Measurements from ENCODE around the gene RAP1GAP2.
"Not testable (repeated sequence)": the region's sequence is repeated elsewhere in the genome, so short reads cannot be mapped to it uniquely, and the experiment has no call there.

The RAP1GAP2 gene

DNA sequence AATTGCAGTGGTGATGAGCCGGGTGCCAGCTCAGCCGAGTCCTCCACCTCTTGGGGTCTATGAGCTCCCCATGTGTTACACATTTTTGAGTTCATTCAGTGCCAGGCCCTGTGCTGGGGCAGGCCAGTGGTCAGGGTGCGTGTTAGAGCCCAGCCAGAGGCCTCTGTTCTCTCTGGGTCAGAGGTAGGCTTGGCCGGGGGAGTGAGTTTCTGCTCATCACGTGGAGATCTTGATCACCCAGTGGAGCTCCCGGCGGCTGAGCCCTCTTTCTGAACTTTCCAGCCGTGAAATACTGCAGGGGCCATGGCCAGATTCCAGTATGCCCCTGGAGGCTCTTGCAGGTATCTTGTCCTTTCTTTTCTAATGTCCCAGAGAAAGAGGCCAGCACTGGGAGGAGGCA is 93.0 kb downstream of the RAP1GAP2 start:
- DNase-seq = no peak

DNA sequence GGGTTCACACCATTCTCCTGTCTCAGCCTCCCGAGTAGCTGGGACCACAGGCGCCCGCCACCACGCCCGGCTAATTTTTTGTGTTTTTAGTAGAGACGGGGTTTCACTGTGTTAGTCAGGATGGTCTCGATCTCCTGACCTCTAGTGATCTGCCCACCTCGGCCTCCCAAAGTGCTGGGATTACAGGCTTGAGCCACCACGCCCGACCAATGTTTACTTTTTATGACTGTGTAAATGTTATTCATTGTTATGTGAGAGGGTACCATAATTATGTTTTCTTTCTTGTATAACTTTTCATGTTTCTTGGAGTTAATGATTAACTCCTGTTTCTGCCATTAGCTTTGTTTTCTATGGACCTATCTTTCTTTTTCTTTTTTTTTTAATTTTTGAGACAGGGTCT is 94.5 kb downstream of the RAP1GAP2 start:
- not testable (repeated sequence) for DNase-seq

DNA sequence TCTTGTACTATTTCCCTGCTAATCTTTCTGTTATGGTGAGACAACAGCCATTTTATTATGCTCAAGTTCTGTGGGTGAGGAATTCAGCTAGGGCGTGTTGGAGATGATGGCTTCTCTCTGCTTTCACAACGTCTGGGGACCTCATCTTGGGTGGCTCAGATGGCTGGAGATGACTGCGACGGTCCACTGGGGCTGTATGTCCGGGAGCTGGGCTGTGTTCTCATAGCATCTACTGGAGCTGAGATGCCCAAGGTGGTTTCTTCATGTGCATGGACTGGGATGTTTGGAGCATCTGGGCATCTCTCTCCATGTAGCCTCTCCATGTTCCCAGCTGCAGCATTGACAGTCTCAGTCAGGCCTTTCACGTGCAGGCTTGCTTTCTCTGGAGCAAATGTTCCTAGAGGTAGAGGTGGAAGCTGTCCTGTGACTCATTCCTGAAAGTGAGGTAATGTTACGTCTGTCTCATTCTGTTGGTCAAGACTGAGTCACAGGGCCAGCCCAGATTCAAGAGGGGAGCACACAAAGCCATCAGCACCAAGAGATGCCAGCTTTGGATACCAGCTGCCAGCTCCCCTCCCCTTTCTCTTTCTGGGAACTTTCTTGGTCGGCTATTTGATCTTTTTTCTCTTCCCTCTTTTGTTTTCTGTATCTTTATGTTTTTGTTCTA is 96.2 kb downstream of the RAP1GAP2 start:
- DNase-seq = no peak

DNA sequence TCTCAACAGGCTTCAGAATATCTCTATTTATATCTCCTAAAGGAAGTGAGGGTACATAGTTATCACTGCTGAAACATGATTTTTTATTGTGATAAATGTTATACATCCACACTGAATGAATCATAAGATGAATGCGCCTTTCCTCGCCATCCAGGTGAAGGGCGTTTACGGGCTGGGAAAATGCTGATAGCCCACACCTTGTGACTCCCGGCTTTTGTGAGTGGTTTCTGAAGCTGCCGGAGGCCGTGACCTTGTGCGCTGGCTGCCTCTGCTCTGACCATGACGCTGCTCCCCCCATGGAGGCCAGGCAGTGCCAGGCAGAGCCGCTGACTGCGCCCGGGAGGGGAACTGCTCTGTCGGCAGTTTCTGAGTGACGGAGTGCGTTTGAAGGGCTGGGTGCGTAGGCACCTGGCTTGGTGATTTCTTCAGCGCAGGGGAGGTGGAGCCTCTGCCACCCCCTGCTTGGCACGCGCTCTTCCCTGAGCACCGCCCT is 97.2 kb downstream of the RAP1GAP2 start:
- no peak for DNase-seq

DNA sequence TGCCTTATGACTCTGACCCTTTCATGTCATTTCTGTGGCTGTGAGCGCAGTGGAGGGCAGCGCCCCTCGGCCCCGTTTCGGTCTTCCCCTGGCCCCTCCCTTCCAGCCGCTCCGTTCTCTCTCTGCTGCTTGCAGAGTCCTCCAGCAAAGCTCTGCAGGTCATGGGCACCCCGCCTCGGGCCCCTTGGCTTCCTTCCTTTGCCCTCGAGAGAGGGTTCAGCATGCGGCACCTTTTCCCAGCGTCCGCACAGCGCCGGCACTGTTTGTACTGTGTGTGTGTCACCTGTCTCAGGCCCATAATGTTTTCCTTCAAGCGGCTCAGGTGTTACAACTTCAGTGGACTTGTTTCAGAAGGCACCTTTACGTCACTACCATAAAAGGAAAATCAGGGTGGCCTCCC is 98.5 kb downstream of the RAP1GAP2 start:
- DNase-seq = no peak

DNA sequence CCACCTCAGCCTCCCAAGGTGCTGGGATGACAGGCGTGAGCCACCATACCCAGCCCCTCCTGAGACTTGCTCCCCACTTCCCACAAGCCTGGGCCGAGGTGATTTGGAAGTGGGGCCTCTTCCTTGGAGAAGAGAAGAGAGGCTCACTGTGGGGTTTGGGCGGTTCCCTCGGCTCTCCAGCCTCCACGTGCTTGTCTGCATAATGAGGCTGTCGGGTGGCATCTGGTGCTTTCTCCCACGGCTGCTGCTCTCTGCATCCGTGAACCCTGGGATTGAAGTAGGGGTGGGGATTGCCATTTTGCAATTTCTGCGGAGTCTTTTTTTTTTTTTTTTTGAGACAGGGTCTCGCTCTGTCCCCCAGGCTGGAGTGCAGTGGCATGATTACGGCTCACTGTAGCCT is 101.4 kb downstream of the RAP1GAP2 start:
- no peak for DNase-seq

DNA sequence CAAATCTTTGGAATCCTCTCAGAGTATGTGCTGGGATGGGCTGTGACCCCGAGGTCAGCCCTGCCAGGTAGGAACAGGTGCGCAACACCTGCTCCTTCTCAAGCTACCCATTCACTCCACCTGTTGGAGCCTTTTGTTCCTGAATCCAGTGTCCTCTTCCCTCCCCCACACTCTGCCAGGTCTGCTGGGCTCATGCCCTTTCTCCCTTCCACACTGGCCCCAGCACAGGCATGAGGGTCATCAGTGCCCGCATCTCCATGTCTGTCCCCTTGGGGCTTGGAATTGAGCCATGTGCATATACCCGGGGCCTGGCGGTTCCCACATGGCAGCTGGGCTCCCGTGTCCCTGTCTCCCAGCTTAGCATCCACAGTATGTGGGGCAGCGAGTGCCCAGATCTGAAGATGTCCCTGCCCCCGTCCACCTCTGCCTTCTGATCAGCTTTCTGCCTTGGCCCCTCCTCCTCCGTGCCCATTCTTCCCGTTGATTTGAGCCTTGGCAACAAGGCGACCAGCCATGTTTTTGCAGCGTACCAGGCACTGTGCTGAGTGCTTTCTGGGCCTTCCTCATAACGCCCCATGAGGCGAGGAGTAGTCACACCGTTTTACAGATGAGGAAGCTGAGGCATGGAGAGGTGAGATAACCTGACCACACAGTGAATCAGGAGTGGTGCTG is 102.2 kb downstream of the RAP1GAP2 start:
- DNase-seq = no peak

DNA sequence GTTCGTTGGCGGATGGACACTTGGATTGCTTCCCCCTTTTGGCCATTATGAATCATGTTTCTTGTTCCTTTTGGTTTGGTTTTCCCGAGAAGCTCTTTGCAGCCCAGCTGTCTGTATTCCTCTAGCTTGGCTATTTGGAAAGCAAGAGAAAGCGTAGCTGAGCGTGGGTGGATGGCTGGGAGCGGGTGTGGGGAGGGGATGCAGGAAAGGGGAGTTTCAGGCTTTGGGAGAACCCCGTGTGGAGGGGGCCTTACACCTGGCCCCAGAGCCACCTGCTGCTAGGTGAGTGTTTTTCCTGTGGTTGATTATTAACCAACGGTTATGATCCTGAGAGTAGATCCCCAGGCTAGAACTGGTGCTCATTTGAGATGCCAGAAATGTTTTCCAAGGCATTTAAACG is 103.7 kb downstream of the RAP1GAP2 start:
- DNase-seq = no peak

DNA sequence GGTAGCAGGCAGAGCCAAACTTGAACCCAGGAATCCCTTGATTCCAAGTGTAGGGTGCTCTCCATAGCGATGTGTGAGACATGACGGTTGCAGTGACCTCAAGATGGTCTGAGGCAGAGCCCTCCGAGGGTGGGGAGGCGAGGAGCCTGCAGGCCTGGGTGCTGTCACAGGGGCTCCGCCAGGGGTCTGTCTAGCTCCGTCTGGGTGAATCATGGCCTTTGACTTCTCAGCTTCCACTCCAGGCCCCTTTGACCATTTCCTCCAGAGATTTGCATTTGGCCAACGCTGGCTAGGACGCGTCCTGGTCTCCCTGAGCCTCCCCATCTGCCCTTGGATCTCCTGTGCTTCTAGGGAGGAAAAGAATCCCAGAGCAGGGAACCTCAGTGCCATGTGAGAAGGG is 104.6 kb downstream of the RAP1GAP2 start:
- DNase-seq = no peak

DNA sequence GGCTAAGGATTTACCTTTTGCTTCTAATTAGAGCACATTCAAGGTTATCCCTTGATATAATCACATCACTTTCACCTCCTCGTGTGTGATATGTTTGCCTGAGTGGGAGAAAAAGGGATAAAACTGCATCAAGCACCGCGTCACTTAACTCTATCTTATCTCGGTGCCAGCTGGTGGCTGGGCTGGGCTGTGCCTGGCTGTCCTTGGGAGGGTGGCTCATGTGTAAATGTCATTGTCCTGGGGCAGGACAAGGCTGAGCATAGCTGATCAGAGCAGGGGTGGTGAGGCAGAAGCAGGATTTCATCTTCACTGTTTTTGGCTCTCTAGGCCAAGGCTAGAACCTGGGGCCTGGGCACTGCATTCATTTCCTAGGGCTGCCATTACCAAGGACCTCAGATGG is 105.3 kb downstream of the RAP1GAP2 start:
- no peak for DNase-seq

DNA sequence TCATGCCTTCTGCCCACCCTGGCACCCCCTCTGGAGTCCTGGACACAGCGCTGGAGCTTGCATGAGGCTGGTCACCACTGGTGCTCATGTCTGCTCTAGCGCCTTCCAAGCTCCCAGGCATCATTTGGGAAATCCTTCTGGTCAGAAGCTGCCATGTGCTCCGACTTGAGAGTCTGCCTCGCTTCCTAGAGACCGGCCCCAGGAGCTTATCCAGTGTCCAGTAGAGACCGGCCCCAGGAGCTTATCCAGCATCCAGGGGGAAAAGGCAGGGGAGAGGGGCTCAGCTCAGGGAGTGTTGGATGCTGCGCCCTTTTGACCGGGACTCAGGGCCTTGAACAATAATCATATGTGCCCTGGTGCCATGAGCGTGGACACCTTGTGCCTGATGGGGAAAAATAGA is 106.3 kb downstream of the RAP1GAP2 start:
- DNase-seq = no peak

DNA sequence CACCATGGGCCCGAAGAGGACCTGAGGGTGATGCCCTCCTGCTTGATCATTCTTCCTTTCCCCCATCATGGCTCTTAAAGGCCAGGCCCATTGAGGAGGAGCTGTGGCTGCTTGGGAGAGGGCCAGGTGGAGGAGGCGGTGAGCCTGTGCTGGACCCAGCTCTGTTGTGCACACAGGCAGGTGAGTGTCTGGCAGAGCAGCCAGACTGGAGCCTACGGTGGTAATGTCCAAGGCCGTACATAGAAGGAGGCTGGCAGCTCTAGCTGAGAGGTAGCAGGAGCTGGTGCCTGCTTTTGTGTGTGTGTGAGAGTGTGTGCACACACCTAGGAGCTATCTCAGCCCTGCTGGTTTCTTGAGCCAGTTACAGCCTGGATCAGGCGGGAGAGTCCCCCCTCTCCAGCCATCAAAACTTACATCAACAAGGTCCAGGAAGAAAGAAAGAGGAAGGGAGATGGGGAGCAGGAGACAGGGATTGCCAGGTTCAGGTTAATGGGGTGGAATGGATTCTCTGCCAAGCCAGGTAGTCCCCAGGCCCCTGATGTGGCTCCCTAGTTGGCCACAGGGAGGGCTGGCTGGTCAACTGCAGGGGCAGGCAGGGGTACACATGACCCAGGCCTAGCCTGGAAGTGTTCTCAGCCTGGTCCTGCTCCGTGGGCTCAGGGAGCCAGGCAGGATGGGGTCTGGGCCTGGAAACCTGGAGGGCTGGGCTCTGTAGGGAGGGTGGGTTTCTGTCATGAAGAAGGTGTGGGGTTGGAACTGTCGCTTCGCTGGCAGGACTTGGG is 107.1 kb downstream of the RAP1GAP2 start:
- DNase-seq = no peak

DNA sequence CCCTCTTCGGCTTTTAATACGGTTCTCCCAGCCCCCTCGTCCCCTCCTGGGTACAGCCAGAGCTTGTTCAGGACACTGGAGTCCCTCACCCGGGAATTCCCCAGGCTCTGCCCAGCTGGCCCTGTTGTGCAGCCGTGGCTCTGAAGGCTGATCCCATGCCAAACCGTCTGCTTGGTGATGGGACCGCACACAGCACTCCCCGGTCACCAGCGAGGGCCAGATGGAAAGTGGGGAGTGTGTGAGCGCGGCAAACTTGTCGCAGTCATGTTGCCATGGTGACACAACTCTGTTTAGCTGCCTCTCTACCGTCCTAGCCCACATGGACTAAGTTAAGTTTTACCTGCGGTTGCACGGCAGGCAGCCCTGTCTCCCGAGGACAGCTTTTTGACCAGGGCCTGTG is 107.9 kb downstream of the RAP1GAP2 start:
- DNase-seq = no peak

DNA sequence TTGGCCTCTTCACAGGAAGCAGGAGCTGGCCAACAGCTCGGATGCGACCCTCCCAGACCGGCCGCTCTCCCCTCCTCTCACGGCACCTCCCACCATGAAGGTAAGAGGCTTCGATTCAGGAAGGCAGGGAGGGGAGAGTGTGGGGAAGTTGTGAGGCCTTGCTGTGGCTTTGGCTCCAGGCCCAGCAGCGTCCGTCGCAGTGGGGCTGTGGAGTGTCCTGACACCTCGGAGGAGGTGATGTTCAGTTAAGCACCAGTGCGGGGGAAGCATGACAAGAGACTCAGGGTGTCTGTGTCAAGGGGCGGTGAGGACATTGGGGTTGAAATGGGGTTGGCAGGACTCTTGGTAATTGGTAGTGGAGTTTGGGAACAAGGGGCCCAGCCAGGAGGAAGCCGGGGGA is 109.0 kb downstream of the RAP1GAP2 start:
- DNase-seq = no peak

DNA sequence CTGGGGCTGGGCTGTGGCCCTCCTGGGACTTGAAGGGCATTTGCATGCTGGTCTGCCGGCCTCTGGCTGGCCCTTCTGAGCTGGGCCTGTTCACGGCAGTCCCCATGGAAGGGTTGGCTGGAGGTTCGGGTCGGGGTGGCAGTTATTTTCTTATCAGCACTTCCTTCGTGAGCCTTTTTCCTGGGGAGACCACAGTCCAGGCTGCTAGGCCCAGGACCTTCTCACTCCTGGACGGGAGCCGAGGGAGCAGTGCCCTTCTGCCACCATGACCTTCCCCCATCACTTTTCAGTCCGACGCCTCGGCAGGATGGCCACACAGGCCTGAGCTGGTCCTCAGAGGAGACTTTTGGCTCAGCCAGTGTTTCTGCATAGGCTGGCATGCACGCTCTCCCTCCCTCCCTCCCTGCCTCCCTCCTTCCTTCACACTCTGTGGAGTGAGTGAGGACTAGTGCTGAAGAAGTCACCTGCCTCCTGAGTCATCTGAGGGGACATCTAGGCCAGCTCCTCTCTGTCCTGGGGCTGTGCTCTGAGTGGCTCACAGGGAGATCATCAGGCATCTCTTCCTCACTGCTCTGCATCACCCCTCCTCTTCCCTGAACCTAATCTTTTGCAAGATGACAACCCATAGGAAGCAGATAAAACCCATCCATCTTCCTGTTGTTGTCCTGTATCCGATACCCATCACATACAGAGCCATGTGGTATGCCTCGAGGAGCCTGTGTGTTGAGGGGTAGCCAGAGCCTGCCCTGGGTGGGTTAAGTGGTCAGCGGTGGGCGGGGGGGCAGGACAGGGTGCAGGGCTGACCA is 109.7 kb downstream of the RAP1GAP2 start:
- DNase-seq = no peak

DNA sequence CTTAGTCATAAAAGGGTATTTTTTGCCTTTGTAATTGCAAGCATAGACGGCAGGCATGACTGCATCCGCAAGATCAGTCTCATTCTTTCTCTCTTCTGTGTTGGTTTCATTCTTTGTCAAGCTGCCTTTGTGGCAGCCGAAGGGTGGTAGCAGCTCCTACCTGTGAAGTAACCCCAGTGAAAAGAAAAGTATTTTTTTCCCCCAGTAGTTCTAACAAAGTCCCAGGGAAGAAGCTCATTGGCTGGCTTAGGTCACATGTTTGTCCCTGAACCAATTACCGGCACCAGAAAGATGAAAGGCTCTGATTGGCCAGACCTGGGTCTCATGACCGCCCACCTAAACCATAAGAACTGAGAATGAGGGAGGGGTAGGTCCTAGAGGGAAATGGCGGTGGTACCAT is 110.7 kb downstream of the RAP1GAP2 start:
- DNase-seq = peak; percentile 13

DNA sequence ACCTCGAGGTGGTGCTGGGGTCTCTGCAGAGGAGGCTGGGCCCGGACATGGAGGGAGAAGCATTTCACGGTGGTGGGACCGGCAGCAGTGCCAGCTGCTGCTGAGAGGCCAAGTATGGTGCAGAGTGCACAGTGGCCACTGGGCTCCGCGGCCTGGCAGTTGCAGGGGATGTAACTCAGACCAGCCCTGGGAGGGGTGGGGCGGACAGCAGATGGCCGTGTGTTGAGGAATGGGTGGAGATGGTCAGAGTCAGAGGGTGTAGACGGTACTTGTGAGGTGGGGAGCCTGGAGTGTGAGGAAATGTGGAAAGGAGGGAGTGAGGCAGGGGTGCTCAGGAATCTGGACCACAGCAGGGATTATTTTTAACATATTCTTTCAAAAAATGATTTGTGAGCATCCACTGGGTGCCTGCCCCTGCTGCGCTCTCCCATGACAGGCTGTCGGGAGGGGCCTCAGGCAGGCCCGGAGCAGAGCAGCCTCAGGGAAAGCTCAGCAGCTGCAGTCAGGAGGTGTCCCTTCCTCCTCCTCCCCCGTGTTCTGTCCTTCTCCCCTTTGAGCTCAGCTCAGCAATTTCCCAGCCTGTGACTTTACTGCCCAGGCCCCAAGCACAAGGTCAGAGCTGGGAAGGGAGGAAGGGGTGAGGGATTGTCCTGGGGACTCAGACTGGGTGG is 113.1 kb downstream of the RAP1GAP2 start:
- no peak for DNase-seq

DNA sequence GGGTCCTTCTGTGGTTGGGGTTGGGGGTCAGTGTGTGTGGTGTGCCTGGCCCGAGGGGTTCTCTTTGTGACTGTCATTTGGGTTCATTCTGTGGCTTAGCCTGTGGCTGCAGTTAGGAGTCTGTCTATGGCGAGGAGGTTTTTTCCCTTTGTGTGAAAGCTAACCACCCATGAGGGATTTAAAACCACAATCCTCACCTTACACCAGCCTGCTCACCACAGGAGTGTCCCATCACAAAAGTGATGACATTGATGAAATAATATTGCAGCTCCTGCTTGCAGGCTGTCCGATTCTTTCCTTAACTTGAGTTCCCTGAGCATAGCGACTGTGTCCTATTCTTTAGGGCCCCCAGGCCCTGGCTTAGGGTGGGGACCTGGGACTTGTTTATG is 113.6 kb downstream of the RAP1GAP2 start:
- no peak for DNase-seq

DNA sequence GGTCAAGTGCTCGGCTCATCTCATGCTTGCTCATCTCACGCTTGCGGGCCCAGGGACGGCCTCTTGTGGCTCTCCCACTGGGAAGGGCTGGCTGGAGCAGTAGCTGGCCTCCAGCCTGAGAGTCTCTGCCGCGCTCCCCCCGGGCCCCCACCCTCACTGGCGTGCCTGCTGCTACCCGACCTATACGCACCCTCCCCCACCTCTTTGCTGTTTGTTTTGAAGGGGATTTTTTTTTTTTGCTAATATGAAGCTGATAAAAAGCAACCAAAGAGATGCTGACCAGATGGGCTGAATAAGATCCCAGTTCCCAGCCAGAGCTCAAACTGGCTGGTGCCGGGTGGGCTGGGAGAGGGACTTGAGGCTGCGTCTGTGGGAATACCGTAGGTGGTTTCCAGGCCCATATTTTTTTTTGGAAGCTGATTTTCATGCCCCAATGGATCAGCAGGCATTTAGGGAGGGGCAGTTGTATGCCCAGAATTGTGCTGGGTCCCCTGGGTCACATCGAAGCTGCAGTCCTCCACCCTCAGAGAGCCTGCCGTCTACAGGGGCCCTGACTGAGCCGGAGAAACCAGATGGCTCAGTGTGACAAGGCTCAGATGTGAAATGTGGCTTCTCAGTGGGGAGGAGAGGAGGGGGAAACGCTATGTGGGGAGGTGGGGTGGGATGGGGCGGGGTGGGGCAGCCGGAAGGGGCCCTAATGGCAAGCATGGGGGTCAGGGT is 115.0 kb downstream of the RAP1GAP2 start:
- no peak for DNase-seq

DNA sequence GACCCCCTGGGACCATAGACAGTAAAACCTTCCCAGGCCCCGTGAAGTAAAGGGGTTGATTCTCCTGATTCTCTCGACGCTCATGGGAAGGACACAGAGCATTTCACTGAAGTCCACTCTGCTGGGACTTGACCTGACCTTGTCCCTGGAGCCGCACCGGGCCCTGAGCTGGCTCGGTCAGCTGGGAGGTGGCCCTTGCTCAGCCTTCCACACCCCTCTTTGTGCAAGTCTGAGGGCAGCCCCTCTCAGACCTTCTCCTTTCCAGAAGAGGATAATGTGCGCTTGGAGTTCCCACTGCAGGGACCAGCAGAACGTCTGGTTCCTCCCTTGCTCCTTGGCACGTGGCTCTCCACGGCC is 115.5 kb downstream of the RAP1GAP2 start:
- DNase-seq = no peak

DNA sequence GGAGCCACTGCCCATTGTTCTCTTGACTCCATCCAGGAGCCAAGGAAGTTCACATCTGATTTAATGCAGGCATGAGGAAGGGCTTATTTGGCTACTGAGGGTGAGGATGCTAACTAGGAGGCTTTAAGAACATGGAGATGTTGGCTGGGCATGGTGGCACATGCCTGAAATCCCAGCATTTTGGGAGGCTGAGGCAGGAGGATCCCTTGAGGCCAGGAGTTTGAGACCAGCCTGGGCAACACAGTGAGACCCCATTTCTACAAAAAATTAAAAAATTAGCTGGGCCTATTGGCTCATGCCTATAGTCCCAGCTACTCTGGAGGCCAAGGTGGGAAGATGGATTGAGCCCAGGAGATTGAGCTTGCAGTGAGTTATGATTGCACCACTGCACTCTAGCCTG is 116.5 kb downstream of the RAP1GAP2 start:
- no peak for DNase-seq

DNA sequence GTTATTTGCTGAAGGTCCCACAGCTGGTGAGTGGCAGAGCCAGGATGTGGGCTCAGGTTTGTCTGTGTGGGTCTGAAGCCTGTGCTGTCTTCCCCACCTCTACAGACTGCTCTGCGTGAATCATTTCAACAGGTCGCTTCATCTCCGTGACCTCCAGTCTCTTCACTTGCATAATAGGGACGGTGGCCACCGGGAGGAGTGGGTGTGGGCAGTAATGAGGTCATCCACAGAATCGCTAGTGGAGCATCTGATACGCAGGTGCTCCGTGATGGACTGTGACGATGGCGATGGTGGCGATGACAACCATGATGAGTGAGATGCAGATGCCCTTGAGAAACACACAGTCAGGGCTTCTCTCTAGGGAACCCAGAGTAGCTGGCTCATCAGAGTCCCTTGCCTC is 120.2 kb downstream of the RAP1GAP2 start:
- no peak for DNase-seq
